ENCODE data around the gene CROCC2. TPM values are rescaled to one million over a fixed set of nuclear protein-coding genes. Genes with fewer than 3 reads are reported as not detected.
A peak's percentile ranks its signal among the peaks of the same experiment; 100 is the strongest.

CROCC2 gene
- total and polyA plus RNA-seq, 7 donors = under 0.01 to 0.09 TPM; not detected in 5

DNA sequence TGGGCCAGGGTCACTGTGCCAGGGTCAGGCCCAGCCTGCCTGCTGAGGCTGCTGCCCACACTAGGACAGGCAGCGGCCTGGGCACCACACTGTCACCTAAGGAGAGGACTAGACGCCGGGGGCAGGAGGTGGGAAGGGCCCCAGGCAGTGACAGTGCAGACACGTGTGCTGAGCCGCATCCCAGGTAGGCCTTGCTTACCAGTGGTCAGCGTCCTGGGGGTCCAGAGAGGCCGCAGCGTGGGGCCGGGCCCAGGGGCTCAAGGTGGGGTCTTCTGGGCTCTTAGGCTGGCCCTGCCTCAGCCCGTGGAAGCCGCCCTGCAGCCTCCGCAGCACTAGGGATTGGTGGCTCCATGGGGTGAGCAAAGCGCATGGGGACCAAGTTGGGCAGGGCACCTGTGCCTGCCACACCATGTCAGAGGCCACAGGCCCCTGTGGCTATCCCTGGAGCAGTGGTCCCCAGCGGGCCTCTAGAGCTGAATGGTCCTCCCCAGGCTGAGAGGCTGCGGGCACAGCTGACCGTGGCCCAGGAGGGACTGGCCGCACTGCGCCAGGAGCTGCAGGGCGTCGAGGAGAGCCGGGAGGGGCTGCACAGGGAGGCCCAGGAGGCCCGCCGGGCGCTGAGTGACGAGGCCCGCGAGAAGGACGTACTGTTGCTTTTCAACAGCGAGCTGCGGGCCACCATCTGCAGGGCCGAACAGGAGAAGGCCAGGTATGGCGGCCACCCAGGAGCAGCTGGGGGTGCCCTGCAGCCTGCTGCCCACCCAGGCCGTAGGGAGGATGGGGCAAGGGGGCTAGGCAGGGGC, 57.1 kb downstream of the CROCC2 start:
- Histone ChIP-seq H3K36me3 (no peaks in the 10 kb centered on the region), H3K27ac (peak overlapping the region in 1 of 4 donors; percentile 14), H3K9me3 (no peaks in the 10 kb centered on the region), H3K27me3 (peaks cover 0 to 29% (median 0%) of the 10 kb centered on the region in 3 donors), H3K4me1 (peaks cover 0 to 18% (median 13%) of the 10 kb centered on the region in 4 donors), H3K4me3 (no peak overlapping the region)
- intact Hi-C loops (cut with DNase I) = no loop called here
- TF ChIP-seq, protein P1, sequence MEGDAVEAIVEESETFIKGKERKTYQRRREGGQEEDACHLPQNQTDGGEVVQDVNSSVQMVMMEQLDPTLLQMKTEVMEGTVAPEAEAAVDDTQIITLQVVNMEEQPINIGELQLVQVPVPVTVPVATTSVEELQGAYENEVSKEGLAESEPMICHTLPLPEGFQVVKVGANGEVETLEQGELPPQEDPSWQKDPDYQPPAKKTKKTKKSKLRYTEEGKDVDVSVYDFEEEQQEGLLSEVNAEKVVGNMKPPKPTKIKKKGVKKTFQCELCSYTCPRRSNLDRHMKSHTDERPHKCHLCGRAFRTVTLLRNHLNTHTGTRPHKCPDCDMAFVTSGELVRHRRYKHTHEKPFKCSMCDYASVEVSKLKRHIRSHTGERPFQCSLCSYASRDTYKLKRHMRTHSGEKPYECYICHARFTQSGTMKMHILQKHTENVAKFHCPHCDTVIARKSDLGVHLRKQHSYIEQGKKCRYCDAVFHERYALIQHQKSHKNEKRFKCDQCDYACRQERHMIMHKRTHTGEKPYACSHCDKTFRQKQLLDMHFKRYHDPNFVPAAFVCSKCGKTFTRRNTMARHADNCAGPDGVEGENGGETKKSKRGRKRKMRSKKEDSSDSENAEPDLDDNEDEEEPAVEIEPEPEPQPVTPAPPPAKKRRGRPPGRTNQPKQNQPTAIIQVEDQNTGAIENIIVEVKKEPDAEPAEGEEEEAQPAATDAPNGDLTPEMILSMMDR (IDR thresholded peaks at IDR 0.05) = no peak
- no peak for TF ChIP-seq POLR2A (IDR thresholded peaks at IDR 0.05)
- TF ChIP-seq EP300 (IDR thresholded peaks at IDR 0.05) = no peak
- no peak for TF ChIP-seq POLR2AphosphoS5 (IDR thresholded peaks at IDR 0.05)
- DNase-seq = no peak
- WGBS, 2 donors = 89 to 92% methylated on average over 33 of the region's 33 CpGs

- intact Hi-C loops (cut with DNase I) = no loop called here
- no peaks in the 10 kb centered on the region for H3K9me3 ChIP-seq
- H3K4me3 ChIP-seq = no peak overlapping the region
- peaks cover 0 to 20% (median 0%) of the 10 kb centered on the region in 3 donors for H3K27me3 ChIP-seq
- WGBS, 2 donors = 91 to 93% methylated on average over 20 of the region's 20 CpGs
- no peak for TF ChIP-seq POLR2A (IDR thresholded peaks at IDR 0.05)
- TF ChIP-seq, protein P1 (IDR thresholded peaks at IDR 0.05) = no peak
- no peak for TF ChIP-seq EP300 (IDR thresholded peaks at IDR 0.05)
- no peak for TF ChIP-seq POLR2AphosphoS5 (IDR thresholded peaks at IDR 0.05)
- no peak overlapping the region for H3K27ac ChIP-seq
- peaks cover 0 to 18% (median 13%) of the 10 kb centered on the region in 4 donors for H3K4me1 ChIP-seq
- no peak for DNase-seq
- no peaks in the 10 kb centered on the region for H3K36me3 ChIP-seq
Measured at GRCh38 chr2:240963868-240964703, 58.0 kb downstream of the CROCC2 start.

DNA sequence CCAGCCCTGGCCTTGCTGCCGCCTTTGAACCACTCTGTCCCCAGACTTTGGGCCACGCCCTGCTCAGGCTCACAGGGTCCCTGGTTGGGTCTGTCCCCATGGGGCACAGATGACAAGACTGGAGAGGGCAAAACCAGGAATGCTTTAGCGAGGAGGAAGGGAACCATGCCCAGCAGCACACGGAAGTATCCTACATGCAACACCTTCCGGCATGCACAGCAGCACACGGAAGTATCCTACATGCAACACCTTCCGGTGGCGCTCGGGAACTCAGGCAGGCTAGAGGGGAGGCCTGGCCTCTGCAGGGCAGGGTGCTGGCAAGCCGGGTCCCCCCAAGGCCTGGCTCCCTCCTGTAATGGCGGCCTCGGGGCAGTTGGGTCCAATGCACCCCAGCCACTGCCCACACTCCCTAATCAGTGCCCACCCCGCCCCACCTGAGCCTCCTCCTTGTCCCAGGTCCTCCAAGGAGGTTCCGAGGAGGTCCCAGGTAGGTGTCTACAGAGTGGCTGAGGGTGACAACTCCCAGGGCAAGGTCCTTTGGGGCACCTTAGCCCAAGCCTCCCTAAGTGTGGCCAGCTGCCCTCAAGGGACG, 58.7 kb downstream of the CROCC2 start:
- H3K9me3 ChIP-seq = no peaks in the 10 kb centered on the region
- TF ChIP-seq POLR2AphosphoS5 (IDR thresholded peaks at IDR 0.05) (no peak), EP300 (IDR thresholded peaks at IDR 0.05) (no peak), POLR2A (IDR thresholded peaks at IDR 0.05) (no peak)
- TF ChIP-seq, protein P1 (IDR thresholded peaks at IDR 0.05) = no peak
- H3K36me3 ChIP-seq = no peaks in the 10 kb centered on the region
- 92 to 94% methylated on average over 15 of the region's 15 CpGs for WGBS, 2 donors
- no peak for DNase-seq
- H3K27me3 ChIP-seq = peaks cover 0 to 13% (median 0%) of the 10 kb centered on the region in 3 donors
- H3K27ac ChIP-seq = no peak overlapping the region
- H3K4me3 ChIP-seq = no peak overlapping the region
- peaks cover 0 to 18% (median 13%) of the 10 kb centered on the region in 4 donors for H3K4me1 ChIP-seq
- intact Hi-C loops (cut with DNase I) = no loop called here

DNA sequence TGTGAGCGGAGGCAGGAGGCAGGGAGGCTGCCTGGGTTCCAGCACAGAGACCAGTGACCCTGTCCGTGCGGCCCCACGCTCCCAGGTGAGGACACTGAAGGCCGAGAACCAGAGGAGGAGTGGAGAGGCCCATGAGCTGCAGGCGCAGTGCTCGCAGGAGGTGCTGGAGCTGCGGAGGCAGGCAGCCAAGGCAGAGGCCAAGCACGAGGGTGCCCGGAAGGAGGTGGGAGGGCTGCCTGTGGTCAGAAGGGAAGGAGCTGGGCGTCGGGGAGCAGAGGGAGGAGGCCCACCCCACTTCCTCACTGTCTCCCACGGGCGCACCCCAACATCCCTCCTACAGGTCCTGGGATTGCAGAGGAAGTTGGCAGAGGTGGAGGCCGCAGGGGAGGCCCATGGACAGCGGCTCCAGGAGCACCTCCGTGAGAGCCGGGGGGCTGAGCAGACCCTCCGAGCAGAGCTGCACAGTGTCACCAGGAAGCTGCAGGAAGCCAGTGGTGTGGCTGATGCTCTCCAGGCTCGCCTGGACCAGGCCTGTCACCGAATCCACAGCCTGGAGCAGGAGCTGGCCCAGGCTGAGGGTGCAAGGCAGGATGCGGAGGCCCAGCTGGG, 59.3 kb downstream of the CROCC2 start:
- Histone ChIP-seq H3K36me3 (no peaks in the 10 kb centered on the region), H3K27ac (no peak overlapping the region), H3K27me3 (peaks cover 0 to 7% (median 0%) of the 10 kb centered on the region in 3 donors), H3K4me1 (peaks cover 0 to 18% (median 8%) of the 10 kb centered on the region in 4 donors), H3K4me3 (no peak overlapping the region), H3K9me3 (no peaks in the 10 kb centered on the region)
- 75 to 84% methylated on average over 22 of the region's 22 CpGs for WGBS, 2 donors
- intact Hi-C loops (cut with DNase I) = no loop called here
- peak; percentile 65 for DNase-seq
- TF ChIP-seq, protein P1 (IDR thresholded peaks at IDR 0.05) = no peak
- TF ChIP-seq POLR2AphosphoS5 (IDR thresholded peaks at IDR 0.05) = no peak
- no peak for TF ChIP-seq EP300 (IDR thresholded peaks at IDR 0.05)
- TF ChIP-seq POLR2A (IDR thresholded peaks at IDR 0.05) = no peak

All from sigmoid colon (tissue), 7 donors.